Loucy (cell line): ENCODE data around the gene P2RX7.
"Not testable (repeated sequence)": the region's sequence is repeated elsewhere in the genome, so short reads cannot be mapped to it uniquely, and the experiment has no call there.

Source experiments
- EZH2phosphoT487 ChIP-seq: fragments of 200-600 bp; IDR thresholded peaks from 2 replicates; pipeline ENCODE4 v1.6.1; 2018; ENCODE audit warnings: antibody characterized with exemption, mild to moderate bottlenecking, moderate library complexity, borderline replicate concordance
- TF ChIP-seq, protein P1 (sequence below): fragments of 200-600 bp; sonication (generic); conservative IDR thresholded peaks from 2 replicates; pipeline ENCODE4 v1.5.1; 2014; ENCODE audit warnings: mild to moderate bottlenecking, antibody characterized with exemption, low read length

GRCh38 chr12:121208571-121208970, 75.9 kb downstream of the P2RX7 start:
- TF ChIP-seq EZH2phosphoT487 = not testable (repeated sequence)
- TF ChIP-seq, protein P1, sequence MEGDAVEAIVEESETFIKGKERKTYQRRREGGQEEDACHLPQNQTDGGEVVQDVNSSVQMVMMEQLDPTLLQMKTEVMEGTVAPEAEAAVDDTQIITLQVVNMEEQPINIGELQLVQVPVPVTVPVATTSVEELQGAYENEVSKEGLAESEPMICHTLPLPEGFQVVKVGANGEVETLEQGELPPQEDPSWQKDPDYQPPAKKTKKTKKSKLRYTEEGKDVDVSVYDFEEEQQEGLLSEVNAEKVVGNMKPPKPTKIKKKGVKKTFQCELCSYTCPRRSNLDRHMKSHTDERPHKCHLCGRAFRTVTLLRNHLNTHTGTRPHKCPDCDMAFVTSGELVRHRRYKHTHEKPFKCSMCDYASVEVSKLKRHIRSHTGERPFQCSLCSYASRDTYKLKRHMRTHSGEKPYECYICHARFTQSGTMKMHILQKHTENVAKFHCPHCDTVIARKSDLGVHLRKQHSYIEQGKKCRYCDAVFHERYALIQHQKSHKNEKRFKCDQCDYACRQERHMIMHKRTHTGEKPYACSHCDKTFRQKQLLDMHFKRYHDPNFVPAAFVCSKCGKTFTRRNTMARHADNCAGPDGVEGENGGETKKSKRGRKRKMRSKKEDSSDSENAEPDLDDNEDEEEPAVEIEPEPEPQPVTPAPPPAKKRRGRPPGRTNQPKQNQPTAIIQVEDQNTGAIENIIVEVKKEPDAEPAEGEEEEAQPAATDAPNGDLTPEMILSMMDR = not testable (repeated sequence)
